ENCODE data around the gene RFFL.

- no peak for TF ChIP-seq ZBTB43 (CRISPR knock-in tag; IDR thresholded peaks at IDR 0.05)
- TF ChIP-seq, protein P1, sequence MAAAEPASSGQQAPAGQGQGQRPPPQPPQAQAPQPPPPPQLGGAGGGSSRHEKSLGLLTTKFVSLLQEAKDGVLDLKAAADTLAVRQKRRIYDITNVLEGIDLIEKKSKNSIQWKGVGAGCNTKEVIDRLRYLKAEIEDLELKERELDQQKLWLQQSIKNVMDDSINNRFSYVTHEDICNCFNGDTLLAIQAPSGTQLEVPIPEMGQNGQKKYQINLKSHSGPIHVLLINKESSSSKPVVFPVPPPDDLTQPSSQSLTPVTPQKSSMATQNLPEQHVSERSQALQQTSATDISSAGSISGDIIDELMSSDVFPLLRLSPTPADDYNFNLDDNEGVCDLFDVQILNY (CRISPR knock-in tag; IDR thresholded peaks at IDR 0.05): no peak
- TF ChIP-seq TEAD4 (CRISPR knock-in tag; IDR thresholded peaks at IDR 0.05): no peak
- no peak for TF ChIP-seq CTCF (IDR thresholded peaks at IDR 0.05)
- TF ChIP-seq ZNF425 (CRISPR knock-in tag; conservative IDR thresholded peaks at IDR 0.05): no peak
- TF ChIP-seq NR3C1 (CRISPR knock-in tag; conservative IDR thresholded peaks at IDR 0.05; ENCODE audit: low read depth): no peak
- TF ChIP-seq GABPB1 (CRISPR knock-in tag; IDR thresholded peaks at IDR 0.05): no peak
- TF ChIP-seq SP1 (CRISPR knock-in tag; conservative IDR thresholded peaks at IDR 0.05): no peak
- no peak for TF ChIP-seq TP53 (CRISPR knock-in tag; IDR thresholded peaks at IDR 0.05)
- TF ChIP-seq JUN (CRISPR knock-in tag; IDR thresholded peaks at IDR 0.05): no peak
- TF ChIP-seq SMAD4 (CRISPR knock-in tag; IDR thresholded peaks at IDR 0.05): no peak
- TF ChIP-seq RORB (CRISPR knock-in tag; IDR thresholded peaks at IDR 0.05): no peak
- no peak for TF ChIP-seq CBFB (CRISPR knock-in tag; IDR thresholded peaks at IDR 0.05; ENCODE audit: low read depth)
These were observed 5.8 kb upstream of the RFFL start for GRCh38 chr17:35069311-35069710.

Measured in WTC11 (cell line).